GM21423 (cell line): Measurements from ENCODE around the gene COG5.

Source experiments
- ATAC-seq: cut with Tn5 transposase; IDR thresholded peaks from one replicate; pipeline ENCODE4 v1.9.1; 2021; ENCODE audit warnings: mild to moderate bottlenecking, moderate library complexity; ENCODE audit not compliant: unreplicated experiment

The COG5 gene

GRCh38 chr7:107344286-107344685 is 219.4 kb downstream of the COG5 start:
- no peak for ATAC-seq

DNA sequence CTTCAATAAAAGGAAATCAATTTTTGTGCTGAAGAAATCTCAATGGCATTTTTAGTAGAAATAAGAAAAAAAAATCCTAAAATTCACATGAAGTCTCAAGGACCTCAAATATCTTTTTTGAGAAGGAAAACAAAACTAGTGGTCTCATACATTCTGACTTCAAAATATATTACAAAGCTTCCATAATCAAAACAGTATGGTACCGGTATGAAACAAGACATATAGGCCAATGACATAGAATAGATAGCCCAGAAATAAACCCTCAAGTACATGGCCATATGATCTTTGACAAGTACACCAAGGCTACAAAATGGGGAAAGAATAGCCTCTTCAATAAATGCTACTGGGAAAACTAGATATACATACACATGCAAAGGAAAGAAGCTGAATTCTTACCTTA is 225.6 kb downstream of the COG5 start:
- ATAC-seq, result no peak

- ATAC-seq, result peak; percentile 78
These were observed 231.0 kb downstream of the COG5 start for GRCh38 chr7:107332488-107333269.

- ATAC-seq, result no peak
These were observed 233.2 kb downstream of the COG5 start for GRCh38 chr7:107330478-107330877.

- no peak for ATAC-seq
These were observed 235.6 kb downstream of the COG5 start for GRCh38 chr7:107327986-107328569.

GRCh38 chr7:107326061-107326460 is 237.7 kb downstream of the COG5 start:
- no peak for ATAC-seq

GRCh38 chr7:107322015-107322414 is 241.7 kb downstream of the COG5 start:
- ATAC-seq, result no peak

DNA sequence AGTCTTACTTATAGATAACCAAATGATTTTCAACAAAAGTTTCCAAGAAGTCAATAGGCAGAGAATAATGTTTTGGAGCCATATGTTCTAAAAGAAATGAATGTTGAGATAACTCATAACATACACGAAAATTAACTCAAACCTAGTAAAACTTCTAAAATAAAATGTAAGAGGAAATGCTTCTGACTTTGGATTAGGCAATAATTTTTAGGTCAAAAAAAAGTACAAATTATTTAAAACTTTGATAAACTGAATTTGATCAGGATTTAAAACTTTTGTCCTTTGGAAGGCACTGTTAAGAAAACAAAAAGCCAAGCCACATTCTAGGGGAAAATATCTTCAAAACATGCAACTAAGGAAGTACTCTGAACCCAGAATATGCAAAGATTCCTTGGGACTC is 242.1 kb downstream of the COG5 start:
- ATAC-seq, result no peak

- ATAC-seq, result no peak
These were observed 243.9 kb downstream of the COG5 start for GRCh38 chr7:107319724-107320228.

DNA sequence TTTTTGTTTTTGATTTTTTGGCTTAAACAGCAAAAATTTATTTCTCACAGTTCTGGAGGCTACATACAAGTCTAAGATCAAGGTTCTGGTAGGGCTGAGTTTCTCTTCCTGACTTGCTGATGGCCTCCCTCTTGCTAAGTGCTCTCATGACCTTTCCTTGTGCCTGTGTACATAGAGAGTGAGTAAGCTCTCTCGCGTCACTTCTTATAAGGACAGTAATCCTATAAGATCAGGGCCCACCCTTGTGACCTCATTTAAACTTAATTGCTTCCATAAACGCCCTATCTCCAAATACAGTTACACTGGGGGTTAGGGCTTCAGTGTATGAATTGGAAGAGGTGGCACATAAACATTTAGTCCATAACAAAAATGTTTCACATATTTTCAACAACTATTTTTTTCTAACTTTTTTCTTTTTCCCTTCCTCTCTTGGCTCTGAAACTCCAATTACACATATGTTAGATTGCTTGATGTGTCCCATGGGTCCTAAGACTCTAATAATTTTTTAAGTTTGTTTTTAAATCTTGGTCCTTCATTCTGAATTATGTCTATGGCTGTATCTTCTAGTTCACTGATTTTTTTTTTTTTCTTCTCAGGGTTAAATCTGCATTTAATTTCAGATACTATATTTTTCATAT is 245.1 kb downstream of the COG5 start:
- no peak for ATAC-seq

- no peak for ATAC-seq
These were observed 248.0 kb downstream of the COG5 start for GRCh38 chr7:107315716-107316220.

DNA sequence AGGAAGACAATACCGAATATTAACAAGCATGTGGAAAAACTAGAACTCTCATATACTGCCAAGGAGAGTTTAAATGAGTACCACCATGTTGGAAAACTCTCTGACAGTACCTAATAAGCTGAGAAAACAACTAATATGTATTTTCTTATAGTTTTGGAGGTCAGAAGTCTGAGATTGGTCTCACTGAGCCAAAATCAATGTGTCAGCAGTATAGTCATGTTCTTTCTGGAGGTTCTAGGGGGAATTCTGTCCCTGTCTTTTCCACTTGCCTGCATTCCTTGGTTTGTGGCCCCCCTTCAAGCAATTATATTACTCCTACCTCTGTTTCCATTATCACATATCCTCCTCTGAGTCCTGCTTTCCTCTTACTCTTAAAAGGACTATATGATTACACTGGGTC is 250.4 kb downstream of the COG5 start:
- no peak for ATAC-seq

DNA sequence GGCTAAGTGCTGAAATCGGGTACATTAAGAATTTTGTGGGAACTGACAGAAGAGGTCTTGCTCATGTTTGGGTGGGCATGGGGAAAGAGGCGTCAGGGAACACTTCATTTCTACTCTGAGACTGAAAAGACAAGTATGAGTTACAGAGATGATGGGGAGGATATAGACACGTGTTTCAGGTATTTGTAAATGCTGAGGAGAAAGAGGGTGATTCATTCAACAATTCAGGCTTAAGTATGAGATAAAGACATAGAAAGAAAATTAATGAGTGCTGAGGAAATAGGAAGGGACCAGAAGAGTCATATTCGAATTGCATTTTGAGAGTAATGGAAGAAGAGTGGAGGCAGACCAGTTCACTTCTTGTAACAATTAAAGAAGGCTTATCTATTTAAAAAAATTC is 251.3 kb downstream of the COG5 start:
- no peak for ATAC-seq

DNA sequence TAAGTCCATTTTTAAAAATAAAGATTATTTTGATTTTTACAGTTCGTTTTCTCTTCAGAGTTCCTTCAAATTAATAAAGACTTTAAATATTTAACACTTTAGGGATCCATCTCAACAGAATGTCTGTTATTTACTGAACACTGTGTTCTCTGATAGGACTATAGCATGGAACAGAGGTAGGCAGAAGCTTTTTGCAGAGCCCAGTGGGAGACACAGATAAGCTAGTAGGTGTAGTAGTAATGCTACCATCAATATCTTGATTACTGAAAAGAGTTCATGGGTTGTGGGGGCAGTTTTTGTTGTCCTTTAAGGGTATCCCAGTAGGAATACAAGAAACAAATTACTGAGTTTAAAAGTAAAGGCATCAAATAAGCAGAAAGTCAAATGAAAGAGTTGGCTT is 254.4 kb downstream of the COG5 start:
- no peak for ATAC-seq

- no peak for ATAC-seq
These were observed 259.1 kb downstream of the COG5 start for GRCh38 chr7:107304636-107305035.

GRCh38 chr7:107304063-107304462 is 259.7 kb downstream of the COG5 start:
- ATAC-seq, result no peak

DNA sequence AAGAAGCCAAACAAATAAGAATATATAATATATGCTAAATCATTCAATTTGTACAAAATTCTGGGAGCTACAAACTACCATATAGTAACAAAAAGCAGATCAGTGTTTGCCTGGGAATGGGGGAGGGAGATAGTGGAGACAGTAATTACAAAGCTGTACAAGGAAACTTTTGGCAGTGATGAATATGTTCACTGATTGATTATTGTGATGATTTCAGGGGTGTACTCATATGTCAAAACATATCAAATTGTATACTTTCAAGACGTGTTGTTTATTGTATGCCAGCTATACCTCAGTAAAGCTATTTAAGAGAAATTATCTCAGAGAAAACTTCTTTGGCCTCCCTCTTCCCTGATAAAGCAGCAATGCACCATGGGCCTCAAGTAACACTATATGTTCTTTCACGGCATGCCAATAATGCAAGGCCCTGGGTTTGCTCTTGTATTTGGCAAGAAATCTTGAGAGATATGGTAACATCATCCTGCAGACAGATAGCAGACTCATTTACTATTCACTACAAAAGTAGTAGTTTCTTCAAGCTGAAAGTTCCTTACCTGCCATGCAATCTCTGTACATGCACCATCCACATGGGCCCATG is 261.4 kb downstream of the COG5 start:
- ATAC-seq, result no peak

DNA sequence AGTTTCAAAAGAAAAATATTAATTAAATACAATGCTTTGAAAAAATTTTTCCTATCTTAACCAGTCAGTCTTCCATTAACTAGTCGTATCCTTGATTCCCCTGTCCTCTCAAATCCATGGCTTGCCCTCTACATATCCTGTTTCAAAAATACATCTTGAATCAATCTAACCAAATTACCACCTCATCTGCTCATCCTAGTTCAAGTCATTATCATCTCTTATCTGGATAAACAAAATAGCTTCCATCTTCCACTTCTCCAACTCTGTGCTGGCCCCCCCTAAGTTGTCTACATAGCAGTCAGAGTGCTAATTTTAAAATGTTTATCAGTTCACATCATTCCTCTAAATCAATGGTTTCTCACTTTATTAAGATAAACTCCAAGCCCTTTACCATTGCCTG is 269.5 kb downstream of the COG5 start:
- ATAC-seq, result no peak

DNA sequence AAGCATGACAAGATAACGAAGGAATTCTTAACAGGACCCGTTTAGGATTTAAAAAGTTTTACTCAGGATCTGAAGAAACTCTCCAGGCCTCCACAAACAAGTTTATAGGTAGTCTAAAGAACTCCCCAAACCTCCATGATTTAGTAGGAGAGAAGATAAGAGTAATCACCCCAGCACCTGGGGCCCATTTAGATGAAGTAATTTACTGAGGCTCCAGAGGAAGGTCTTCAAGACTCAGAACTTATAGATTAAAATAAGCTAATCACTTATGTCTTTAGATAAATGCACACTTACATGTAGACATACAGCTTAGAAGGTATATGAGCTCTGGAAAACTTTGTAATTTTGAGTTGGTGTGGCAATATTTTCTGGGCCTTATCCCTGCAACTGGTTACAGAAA is 271.1 kb downstream of the COG5 start:
- no peak for ATAC-seq

GRCh38 chr7:107291434-107291833 is 272.3 kb downstream of the COG5 start:
- no peak for ATAC-seq
